Fibroblast of mammary gland (primary cell): ENCODE results near the gene TRNT1.
A peak's percentile ranks its signal among the peaks of the same experiment; 100 is the strongest.

Source experiments
- DNase-seq: peaks from one replicate; pipeline ENCODE4 v3.0.0-alpha.2; 2010; ENCODE audit warnings: low read depth
- H3K4me3 ChIP-seq: 2 replicates; pipeline ENCODE4 v1.5.1; 2011; ENCODE audit warnings: low read depth, mild to moderate bottlenecking, low read length, moderate library complexity; ENCODE audit not compliant: control insufficient read depth
- TF ChIP-seq, protein P1 (sequence below): conservative IDR thresholded peaks from 2 replicates; pipeline ENCODE4 v1.5.1; 2011; ENCODE audit warnings: low read depth, low read length, inconsistent platforms; ENCODE audit not compliant: control insufficient read depth, insufficient read depth

TRNT1 gene

DNA sequence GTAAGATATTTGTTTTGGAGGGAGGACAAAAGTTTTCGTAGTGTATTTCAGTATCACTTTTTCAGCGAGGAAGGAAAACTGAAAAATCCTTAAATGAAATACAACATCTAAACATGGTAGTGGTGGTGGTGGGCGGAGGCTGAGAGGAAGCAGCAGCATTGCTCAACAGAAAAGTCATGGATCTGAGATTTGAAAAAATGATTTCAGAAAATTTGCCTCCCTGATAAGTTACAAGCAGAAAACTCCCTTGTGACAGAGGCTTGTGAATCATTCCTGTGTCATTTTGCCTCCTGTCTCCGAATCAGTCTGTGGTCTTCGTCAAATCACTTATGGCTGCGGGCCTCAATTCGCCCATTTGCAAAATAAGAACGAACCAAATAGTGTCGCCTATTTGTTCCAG is 53.7 kb downstream of the TRNT1 start:
- TF ChIP-seq, protein P1, sequence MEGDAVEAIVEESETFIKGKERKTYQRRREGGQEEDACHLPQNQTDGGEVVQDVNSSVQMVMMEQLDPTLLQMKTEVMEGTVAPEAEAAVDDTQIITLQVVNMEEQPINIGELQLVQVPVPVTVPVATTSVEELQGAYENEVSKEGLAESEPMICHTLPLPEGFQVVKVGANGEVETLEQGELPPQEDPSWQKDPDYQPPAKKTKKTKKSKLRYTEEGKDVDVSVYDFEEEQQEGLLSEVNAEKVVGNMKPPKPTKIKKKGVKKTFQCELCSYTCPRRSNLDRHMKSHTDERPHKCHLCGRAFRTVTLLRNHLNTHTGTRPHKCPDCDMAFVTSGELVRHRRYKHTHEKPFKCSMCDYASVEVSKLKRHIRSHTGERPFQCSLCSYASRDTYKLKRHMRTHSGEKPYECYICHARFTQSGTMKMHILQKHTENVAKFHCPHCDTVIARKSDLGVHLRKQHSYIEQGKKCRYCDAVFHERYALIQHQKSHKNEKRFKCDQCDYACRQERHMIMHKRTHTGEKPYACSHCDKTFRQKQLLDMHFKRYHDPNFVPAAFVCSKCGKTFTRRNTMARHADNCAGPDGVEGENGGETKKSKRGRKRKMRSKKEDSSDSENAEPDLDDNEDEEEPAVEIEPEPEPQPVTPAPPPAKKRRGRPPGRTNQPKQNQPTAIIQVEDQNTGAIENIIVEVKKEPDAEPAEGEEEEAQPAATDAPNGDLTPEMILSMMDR = no peak
- H3K4me3 ChIP-seq = no peak overlapping the region
- peak; percentile 3 for DNase-seq

DNA sequence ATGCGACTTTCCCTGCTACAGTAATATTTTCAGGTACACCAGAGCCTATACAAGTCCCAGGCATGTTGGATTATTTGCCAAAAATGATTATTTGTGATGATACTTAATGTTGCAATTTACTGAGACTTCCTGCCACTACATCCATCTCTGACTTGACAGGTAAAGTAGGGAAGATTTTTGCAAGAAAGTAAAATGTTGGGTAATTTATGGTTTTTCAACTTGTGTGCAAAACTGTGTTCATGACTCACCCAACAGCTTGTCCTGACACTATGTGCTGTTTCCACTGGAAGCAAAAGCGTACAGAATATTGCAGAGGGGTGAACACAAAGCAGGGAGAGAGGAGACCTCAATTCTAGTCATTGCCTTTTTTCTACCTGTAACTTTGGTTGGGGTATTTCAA is 58.1 kb downstream of the TRNT1 start:
- H3K4me3 ChIP-seq = no peak overlapping the region
- DNase-seq = no peak
- TF ChIP-seq, protein P1 = no peak

DNA sequence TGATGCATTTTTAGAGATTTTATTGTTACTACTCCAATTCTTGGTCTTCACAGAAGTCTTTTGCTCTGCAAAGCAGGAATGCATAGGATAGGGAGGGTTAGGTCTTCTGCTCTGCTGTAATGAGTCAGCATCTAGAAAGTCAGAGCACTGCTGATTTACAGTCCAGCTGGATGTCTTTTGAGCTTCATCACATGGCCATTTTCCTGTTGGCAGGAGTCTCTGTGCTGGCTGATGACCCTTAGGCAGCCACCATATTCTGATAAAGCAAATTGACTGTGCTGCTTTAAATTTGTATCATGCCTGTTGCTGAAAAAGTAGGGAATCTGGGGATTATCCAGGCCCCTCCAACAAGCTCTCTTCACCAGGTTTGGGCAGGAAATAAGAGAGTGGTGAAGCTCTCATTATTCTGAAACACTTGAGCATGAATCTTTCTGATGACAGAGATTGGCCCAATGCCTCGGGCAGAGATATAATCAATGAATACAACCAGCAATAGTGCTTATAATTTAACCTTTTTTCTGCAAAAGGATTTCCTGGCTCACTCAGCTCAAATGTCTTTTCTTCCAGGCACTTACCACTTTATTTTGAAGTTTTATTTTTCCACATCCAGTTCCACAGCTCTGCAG is 62.5 kb downstream of the TRNT1 start:
- peak; percentile 31 for DNase-seq
- no peak overlapping the region for H3K4me3 ChIP-seq
- TF ChIP-seq, protein P1 = no peak

DNA sequence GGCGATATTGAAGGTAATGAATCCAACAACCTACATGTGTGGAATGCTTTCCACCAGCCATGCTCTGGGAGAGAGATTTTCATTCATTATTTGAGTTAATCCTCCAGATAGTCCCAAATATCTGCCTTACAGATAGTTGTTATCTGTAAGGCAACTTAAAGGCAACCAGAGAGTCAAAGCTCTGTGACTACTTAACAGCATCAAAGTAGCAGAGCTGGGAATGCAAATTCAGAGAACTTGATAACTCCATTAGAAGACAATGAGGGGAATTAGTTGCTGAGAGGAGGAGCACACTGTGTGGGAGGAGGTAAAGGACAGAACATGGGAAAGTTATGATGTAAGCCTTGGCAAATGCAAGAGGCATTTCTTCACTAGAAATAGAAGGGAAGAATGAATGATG is 63.2 kb downstream of the TRNT1 start:
- TF ChIP-seq, protein P1 = no peak
- DNase-seq = peak; percentile 7
- no peak overlapping the region for H3K4me3 ChIP-seq

DNA sequence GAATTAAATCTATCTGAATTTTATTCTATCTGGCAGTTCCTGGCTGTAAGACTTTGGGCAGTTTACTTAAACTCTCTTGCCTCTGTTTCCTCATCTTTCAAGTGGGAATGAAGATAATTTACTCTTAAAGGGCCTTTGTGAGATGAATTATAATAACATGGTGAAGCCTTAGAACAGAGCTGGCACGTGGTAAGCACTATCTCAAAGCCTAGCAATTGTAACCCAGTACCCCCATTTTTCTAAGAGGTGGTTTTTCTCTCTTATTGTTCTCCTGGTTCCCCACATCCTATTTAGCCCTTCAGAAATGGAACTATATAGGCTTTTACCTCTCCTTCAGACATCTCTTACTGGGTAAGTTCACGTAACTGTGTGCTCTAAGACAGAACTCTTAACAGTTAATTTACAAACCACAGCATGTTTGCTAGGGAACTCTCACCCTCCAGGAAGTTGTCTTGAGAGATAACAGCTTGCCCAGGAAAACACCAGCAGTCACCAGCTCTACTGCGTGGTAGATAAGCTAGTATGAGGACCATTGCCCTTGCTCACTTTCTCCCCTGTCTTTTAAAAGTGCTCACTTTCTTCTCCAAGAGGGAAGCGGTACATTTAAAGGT is 65.0 kb downstream of the TRNT1 start:
- DNase-seq = no peak
- TF ChIP-seq, protein P1 = no peak
- no peak overlapping the region for H3K4me3 ChIP-seq

DNA sequence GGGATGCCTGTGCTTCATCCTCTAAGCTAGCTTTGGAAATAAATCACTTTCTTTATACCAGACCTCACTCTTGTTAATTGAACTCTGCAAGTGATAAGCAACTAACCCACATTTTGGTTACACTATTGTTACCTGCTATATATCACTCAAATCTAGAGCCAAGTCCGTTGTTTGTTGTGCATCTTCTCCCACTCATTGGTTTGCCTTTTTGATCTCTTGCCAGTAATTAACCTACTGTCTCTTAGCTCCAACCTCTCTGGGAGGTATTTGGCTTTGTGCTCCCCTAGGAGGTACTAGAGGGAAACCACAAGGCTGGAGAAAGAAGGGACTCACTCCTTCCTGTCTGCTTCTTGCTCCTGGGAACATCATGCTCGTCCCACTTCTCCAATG is 65.5 kb downstream of the TRNT1 start:
- no peak overlapping the region for H3K4me3 ChIP-seq
- TF ChIP-seq, protein P1 = no peak
- DNase-seq = no peak
